ENCODE measurements around the gene KCNC2.

The KCNC2 gene

DNA sequence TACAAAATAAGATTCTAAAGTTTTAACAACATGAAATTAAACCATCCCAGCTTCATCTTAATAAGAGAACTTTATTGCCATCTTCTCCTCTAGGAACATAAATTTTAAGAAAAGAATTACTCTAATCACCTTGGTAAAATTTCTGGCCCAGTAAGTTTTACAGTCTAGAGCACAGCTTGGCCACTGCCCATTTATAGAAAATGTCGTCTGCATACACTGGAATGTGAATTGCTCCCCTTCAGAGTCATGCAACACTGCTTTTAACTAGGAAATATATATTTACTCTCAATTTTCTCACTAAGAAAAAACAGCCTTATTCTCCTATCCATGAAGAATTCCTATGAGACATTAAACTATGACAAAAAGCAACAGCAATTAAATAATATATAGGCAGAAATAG lies 48.2 kb downstream of the KCNC2 start:
- DNase-seq (ENCODE audit: low read depth), result no peak

- no peak for DNase-seq (ENCODE audit: low read depth)
Observed at GRCh38 chr12:75157385-75157784, 52.3 kb downstream of the KCNC2 start.

- DNase-seq (ENCODE audit: low read depth), result no peak
Observed at GRCh38 chr12:75155962-75156361, 53.7 kb downstream of the KCNC2 start.

DNA sequence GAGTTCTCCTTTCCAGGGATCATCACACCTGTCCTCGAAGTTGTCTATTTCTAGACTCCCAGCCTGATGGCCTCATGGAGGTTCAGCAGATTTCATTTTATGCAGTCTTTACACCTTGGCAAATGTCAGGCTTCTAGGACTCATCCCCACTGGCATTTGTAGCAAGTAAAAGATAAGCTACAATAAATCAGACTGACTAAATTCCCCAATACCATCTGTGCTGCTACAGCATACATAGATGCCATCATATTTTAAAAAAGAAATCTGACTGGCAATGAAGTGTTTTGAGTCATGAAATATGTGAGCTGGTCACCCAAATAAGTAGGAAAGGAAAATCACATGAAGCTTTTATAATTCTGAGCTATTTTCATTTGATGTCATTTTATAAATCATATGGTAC lies 55.3 kb downstream of the KCNC2 start:
- no peak for DNase-seq (ENCODE audit: low read depth)

DNA sequence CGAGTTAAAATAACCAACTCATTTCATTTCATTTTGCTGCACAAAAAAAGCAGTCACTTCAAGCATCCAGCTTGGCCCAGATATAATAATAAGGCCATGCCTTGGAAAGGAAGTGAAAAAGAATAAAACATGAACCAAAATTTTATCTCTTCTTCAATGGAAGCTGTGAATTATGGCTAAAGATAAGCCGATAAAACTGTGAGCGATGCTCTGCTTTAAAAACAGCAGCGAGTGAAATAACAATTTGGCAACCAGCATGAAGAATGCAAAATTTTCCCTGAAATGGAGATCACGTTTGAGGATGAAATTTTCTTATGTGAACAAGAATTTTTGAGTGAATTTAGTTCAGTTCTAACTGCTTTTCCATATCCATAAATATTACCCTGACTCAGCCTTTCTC lies 70.4 kb downstream of the KCNC2 start:
- no peak for DNase-seq (ENCODE audit: low read depth)

DNA sequence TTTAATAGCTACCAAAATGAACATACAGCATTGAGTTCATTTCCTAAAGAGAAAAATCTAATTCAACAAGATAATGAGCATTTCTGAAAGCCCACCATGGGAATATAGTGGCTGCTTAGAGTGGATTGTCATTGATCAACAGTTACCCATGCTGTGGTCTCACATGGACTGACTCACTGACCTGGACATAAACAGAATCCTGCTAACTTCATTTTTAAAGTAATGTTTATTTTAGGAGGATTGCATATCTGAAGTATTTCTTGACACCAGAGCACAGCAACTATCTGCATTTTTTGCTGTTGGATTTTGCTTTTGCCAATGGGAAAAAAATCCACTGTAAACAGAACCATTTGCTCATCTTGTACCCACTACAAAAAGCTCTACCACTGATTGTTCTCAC lies 71.7 kb downstream of the KCNC2 start:
- DNase-seq (ENCODE audit: low read depth), result no peak

DNA sequence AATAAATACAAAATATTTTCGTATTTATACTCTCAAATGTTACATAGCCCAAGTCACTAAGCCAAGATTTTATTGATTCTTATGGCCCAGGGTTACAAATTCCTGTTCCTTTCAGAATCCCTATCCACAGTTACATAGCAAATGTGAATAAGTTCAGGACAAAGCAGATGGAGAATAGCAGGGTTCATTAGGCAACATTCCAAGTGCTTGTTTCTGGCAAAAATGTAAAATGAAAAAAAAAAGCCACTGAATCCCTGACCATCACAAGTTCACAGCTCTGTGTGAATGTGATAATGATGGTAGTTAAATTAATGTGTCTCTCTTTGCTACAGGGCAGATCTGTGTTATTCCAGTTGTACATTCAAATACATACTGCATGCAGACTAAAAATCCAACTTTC lies 74.6 kb downstream of the KCNC2 start:
- no peak for DNase-seq (ENCODE audit: low read depth)

DNA sequence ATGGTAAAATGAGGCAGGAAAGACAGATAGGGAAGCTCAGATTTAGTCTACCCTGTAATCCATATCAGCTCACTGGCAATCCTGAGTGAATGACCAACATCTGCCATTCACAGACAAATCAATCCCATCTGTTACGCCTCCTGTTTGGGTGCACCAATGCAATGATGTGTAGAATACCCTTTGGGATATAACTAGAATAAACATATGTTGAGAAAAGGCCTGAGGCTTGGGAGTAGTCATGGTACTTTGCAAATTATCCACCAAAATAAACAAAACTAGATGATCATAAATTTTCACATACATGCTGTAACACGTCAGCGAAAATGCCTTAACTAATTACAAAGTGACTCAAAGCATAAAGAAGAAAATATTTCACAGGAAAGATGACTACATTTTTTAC lies 78.8 kb downstream of the KCNC2 start:
- no peak for DNase-seq (ENCODE audit: low read depth)

- DNase-seq (ENCODE audit: low read depth), result no peak
Observed at GRCh38 chr12:75129275-75129674, 80.4 kb downstream of the KCNC2 start.

DNA sequence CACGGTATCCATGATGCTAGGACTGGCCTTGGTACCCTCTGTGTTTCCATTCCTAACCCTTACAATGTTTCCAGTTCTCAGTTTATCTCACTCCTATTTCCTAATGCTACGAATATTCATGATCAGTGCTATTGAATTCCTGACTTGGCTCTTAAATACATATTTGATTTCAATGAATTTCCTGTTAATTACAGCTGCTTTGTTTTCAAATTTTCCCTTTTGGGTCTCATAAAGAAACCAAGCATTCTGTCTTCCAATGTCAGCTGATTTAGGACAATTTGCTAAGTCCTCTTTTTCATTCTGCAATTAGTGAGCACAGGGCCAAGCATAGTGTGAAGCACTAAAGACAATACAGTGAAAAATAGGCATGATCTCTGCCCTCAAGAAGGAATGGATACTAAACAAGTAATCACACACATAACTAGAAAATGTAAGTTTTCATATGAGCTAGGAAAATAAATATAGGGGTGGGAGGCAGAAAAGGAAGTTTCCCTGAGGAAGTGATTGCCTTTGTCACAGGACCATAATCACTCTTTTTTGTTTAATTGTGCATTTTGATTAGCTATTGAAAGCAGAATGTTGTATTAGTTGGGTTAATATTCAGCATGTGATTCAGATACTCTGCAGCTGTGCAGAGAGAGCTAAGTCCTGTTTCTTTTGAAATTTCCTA lies 88.5 kb downstream of the KCNC2 start:
- no peak for DNase-seq (ENCODE audit: low read depth)

- DNase-seq (ENCODE audit: low read depth), result no peak
Observed at GRCh38 chr12:75120311-75120711, 89.3 kb downstream of the KCNC2 start.

GRCh38 chr12:75116646-75117198 lies 92.9 kb downstream of the KCNC2 start:
- no peak for DNase-seq (ENCODE audit: low read depth)

GRCh38 chr12:75115748-75116147 lies 93.9 kb downstream of the KCNC2 start:
- no peak for DNase-seq (ENCODE audit: low read depth)

DNA sequence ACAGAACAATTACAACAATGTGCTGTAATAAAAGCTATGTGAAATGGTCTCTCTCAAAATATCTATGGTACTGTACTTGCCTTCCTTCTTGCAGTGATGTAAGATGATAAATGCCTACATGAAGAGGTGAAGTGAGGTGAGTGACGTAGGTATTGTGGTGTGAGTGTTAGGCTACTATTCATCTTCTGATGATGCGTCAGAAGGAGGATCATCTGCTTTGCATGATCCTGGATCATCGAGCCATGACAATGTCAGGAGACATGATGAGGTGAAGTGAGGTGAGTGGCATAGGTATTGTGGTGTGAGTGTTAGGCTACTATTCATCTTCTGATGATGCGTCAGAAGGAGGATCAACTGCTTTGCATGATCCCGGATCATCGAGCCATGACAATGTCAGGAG lies 105.8 kb downstream of the KCNC2 start:
- no peak for DNase-seq (ENCODE audit: low read depth)

GRCh38 chr12:75101781-75102180 lies 107.9 kb downstream of the KCNC2 start:
- DNase-seq (ENCODE audit: low read depth), result no peak

DNA sequence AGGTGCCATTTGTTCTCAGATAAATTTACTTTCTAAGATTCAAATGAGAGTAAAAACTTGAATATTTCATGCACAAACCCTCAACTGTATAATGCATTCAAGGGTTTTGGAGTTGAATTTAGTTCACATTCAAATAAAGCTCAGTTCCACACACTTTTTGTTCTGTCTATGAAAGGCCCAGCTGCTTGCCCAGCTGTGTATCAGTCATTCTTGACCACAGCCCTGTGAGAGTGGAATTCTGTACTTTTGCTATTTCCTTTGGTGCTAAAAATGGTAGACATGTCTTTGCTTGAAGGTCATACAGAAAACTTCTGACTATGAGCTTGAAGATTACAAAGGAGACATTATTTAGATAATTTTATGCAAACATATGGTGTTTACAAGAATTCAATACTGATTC lies 110.4 kb downstream of the KCNC2 start:
- no peak for DNase-seq (ENCODE audit: low read depth)

DNA sequence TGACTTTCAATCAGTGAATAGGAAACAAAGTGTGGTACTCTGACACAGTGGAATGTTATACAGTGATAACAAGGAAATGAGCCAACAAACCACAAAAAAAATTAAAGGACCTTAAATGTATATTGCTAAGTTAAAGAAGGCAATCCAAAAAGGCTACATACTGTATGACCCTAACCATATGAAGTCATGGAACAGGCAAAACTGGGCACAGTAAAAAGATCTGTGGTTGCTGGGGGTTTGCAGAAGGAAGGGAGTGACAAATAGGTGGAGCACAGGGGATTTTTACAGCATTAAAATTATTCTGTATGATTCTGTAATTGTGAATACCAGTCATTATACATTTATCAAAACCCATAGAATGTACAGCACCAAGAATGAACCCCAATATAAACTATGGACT lies 112.6 kb downstream of the KCNC2 start:
- DNase-seq (ENCODE audit: low read depth), result no peak

- no peak for DNase-seq (ENCODE audit: low read depth)
Observed at GRCh38 chr12:75087654-75088053, 122.0 kb downstream of the KCNC2 start.

GRCh38 chr12:75086091-75087038 lies 123.3 kb downstream of the KCNC2 start:
- no peak for DNase-seq (ENCODE audit: low read depth)

- no peak for DNase-seq (ENCODE audit: low read depth)
Observed at GRCh38 chr12:75081305-75081704, 128.3 kb downstream of the KCNC2 start.

DNA sequence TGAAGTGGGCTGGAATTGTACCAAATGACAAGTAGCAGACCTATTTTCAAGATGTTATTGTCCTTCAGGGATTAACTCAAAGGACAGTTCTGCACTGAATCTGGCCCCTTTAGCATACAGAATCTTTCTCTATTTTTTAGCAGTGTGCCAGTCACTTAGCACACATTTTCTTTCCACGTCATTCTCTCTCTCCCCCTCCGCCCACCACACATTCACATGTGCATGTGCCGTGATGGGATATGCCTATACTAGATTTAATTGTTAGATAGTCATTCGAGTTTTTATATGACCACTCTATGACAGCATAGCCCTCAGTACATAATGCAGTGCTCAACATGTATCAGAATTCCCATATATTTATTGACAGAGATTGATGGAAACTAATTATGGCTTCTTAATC lies 129.1 kb downstream of the KCNC2 start:
- no peak for DNase-seq (ENCODE audit: low read depth)

- DNase-seq (ENCODE audit: low read depth), result no peak
Observed at GRCh38 chr12:75065482-75065881, 144.2 kb downstream of the KCNC2 start.

- no peak for DNase-seq (ENCODE audit: low read depth)
Observed at GRCh38 chr12:75062691-75063090, 146.9 kb downstream of the KCNC2 start.

All from CMK (cell line).